Hepatocyte (in vitro differentiated cells): ENCODE results near the gene EGR2. TPM values are rescaled to one million over a fixed set of nuclear protein-coding genes. Genes with fewer than 3 reads are reported as not detected.

Experiments
- DNase-seq: peaks from one replicate; pipeline ENCODE4 v3.0.0-alpha.2; 2016; ENCODE audit warnings: low spot score
- H2AFZ ChIP-seq: fragments of 200-600 bp; sonication (generic); 2 replicates; pipeline ENCODE4 v1.6.0; 2016; ENCODE audit warnings: antibody characterized with exemption, mild to moderate bottlenecking
- H3K27ac ChIP-seq: fragments of 200-600 bp; sonication (generic); 2 replicates; pipeline ENCODE4 v1.5.1; 2016; ENCODE audit warnings: mild to moderate bottlenecking
- H3K27me3 ChIP-seq: fragments of 200-600 bp; sonication (generic); 2 replicates; pipeline ENCODE4 v1.6.1; 2016
- H3K36me3 ChIP-seq: fragments of 200-600 bp; sonication (generic); replicated peaks from 2 replicates; pipeline ENCODE4 v1.5.1; 2016; ENCODE audit warnings: low read depth; ENCODE audit not compliant: insufficient read depth
- H3K4me1 ChIP-seq: fragments of 200-600 bp; sonication (generic); 2 replicates; pipeline ENCODE4 v1.5.1; 2016; ENCODE audit warnings: mild to moderate bottlenecking, moderate library complexity; ENCODE audit not compliant: insufficient read depth
- H3K4me2 ChIP-seq: fragments of 200-600 bp; sonication (generic); 2 replicates; pipeline ENCODE4 v1.6.0; 2016
- H3K4me3 ChIP-seq: fragments of 200-600 bp; sonication (generic); 2 replicates; pipeline ENCODE4 v1.5.1; 2016; ENCODE audit warnings: mild to moderate bottlenecking
- H3K79me2 ChIP-seq: fragments of 200-600 bp; sonication (generic); 2 replicates; pipeline ENCODE4 v1.6.0; 2017; ENCODE audit warnings: mild to moderate bottlenecking
- H3K9me2 ChIP-seq: fragments of 200-600 bp; sonication (generic); replicated peaks from 2 replicates; pipeline ENCODE4 v1.6.0; 2017; ENCODE audit warnings: mild to moderate bottlenecking; ENCODE audit not compliant: insufficient read depth
- H3K9me3 ChIP-seq: fragments of 200-600 bp; sonication (generic); 2 replicates; pipeline ENCODE4 v1.5.1; 2016; ENCODE audit warnings: low read depth, mild to moderate bottlenecking
- H4K20me1 ChIP-seq: fragments of 200-600 bp; sonication (generic); 2 replicates; pipeline ENCODE4 v1.6.0; 2016; ENCODE audit warnings: mild to moderate bottlenecking; ENCODE audit not compliant: insufficient read depth, poor library complexity, severe bottlenecking
- CTCF ChIP-seq: fragments of 200-600 bp; sonication (generic); IDR thresholded peaks from 2 replicates; pipeline ENCODE4 v1.5.1; 2016; ENCODE audit warnings: antibody characterized with exemption, mild to moderate bottlenecking; ENCODE audit not compliant: poor library complexity
- EZH2 ChIP-seq: fragments of 200-600 bp; sonication (generic); IDR thresholded peaks from 2 replicates; pipeline ENCODE4 v1.6.1; 2016; ENCODE audit warnings: antibody characterized with exemption, mild to moderate bottlenecking, borderline replicate concordance
- EZH2phosphoT487 ChIP-seq: fragments of 200-600 bp; sonication (generic); IDR thresholded peaks from one replicate; pipeline ENCODE4 v1.6.1; 2018; ENCODE audit warnings: antibody characterized with exemption, mild to moderate bottlenecking, low read depth, moderate library complexity; ENCODE audit not compliant: unreplicated experiment, severe bottlenecking
- WGBS: methylation state at CpG from one replicate; pipeline ENCODE4 v1.1.6; 2016; ENCODE audit warnings: low lambda C conversion rate; ENCODE audit errors: missing lambda C conversion rate; 5-methylcytosine and 5-hydroxymethylcytosine counted together
- polyA plus RNA-seq: library from polyadenylated mRNA; unstranded; fragments of >200 nt; fragmentation: Nextera tagmentation; extraction: Ambion mirVana; gene quantifications from 2 replicates; pipeline ENCODE4 v1.2.1, GENCODE V29; 2016
- total RNA-seq: library from RNA; depleted of rRNA; stranded (reverse); fragments of >200 nt; gene quantifications from 2 replicates; pipeline ENCODE4 v1.2.3, GENCODE V29; 2014

Gene EGR2
- total and polyA plus RNA-seq, 2 experiments from 2014 or later, result 10.4 to 11.5 TPM

- no peaks in the 10 kb centered on the region for H3K9me3 ChIP-seq
- H3K79me2 ChIP-seq, result peaks cover 14% of the 10 kb centered on the region
- H3K4me2 ChIP-seq, result no peak overlapping the region
- H2AFZ ChIP-seq, result no peak overlapping the region
- TF ChIP-seq EZH2phosphoT487 (no peak), EZH2 (no peak), CTCF (no peak)
- H3K27ac ChIP-seq, result no peak overlapping the region
- 96% methylated on average over 27 of the region's 27 CpGs for WGBS
- H3K9me2 ChIP-seq, result no peaks in the 10 kb centered on the region
- H3K4me1 ChIP-seq, result peaks cover 20% of the 10 kb centered on the region
- H4K20me1 ChIP-seq, result peaks cover 7% of the 10 kb centered on the region
- H3K27me3 ChIP-seq, result peaks cover 41% of the 10 kb centered on the region
- H3K36me3 ChIP-seq, result peaks cover 2% of the 10 kb centered on the region
- no peak for DNase-seq
- H3K4me3 ChIP-seq, result no peak overlapping the region
Observed at GRCh38 chr10:62813453-62813852, 2.7 kb downstream of the EGR2 start.

GRCh38 chr10:62812672-62813439 is 3.3 kb downstream of the EGR2 start:
- Histone ChIP-seq H3K27me3 (peaks cover 36% of the 10 kb centered on the region), H3K9me3 (no peaks in the 10 kb centered on the region), H3K9me2 (no peaks in the 10 kb centered on the region), H3K36me3 (peaks cover 2% of the 10 kb centered on the region), H3K27ac (no peak overlapping the region), H3K4me2 (no peak overlapping the region), H3K4me3 (no peak overlapping the region), H2AFZ (no peak overlapping the region), H4K20me1 (peaks cover 13% of the 10 kb centered on the region), H3K4me1 (peaks cover 15% of the 10 kb centered on the region), H3K79me2 (peaks cover 20% of the 10 kb centered on the region)
- DNase-seq, result no peak
- WGBS, result 93% methylated on average over 13 of the region's 13 CpGs
- TF ChIP-seq EZH2, result no peak
- no peak for TF ChIP-seq EZH2phosphoT487
- TF ChIP-seq CTCF, result no peak

- no peak overlapping the region for H2AFZ ChIP-seq
- peaks cover 29% of the 10 kb centered on the region for H4K20me1 ChIP-seq
- 90% methylated on average over 10 of the region's 10 CpGs for WGBS
- H3K4me3 ChIP-seq, result no peak overlapping the region
- no peak for DNase-seq
- no peaks in the 10 kb centered on the region for H3K9me3 ChIP-seq
- H3K27ac ChIP-seq, result no peak overlapping the region
- peaks cover 36% of the 10 kb centered on the region for H3K27me3 ChIP-seq
- peaks cover 36% of the 10 kb centered on the region for H3K79me2 ChIP-seq
- H3K4me1 ChIP-seq, result peaks cover 27% of the 10 kb centered on the region
- no peak overlapping the region for H3K4me2 ChIP-seq
- TF ChIP-seq EZH2 (no peak), CTCF (no peak), EZH2phosphoT487 (no peak)
- H3K9me2 ChIP-seq, result no peaks in the 10 kb centered on the region
- peaks cover 2% of the 10 kb centered on the region for H3K36me3 ChIP-seq
Observed at GRCh38 chr10:62811159-62811875, 4.8 kb downstream of the EGR2 start.
